B cell (primary cell): ENCODE results near the gene SF3B5.

Source experiments
- EZH2 ChIP-seq: IDR thresholded peaks from 2 replicates; pipeline ENCODE4 v1.6.1; 2012; ENCODE audit warnings: borderline replicate concordance, low read depth, mild to moderate bottlenecking, moderate library complexity, low read length; ENCODE audit not compliant: insufficient read depth, poor library complexity, severe bottlenecking
- TF ChIP-seq, protein P1 (sequence below): fragments of 200-600 bp; IDR thresholded peaks from one replicate; pipeline ENCODE4 v1.8.0; 2022; ENCODE audit warnings: antibody characterized with exemption, mild to moderate bottlenecking

DNA sequence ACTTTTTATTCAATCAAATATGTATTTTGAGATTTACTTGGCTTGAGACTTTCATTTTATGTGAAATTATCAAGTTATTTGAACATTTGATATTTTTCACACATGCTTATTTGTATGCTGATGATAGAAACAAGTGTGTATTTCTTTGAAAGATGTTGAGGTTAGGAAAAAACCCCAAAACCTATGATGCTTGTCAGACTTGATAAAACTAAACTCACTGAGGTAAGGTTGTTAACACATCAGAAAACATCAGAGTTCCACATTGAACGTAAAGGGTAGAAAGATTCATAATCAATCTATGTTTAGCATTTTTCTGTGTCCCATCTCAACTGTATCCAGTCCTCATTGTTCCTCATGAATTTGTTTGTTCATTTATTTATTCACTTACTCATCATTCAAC, 12.2 kb downstream of the SF3B5 start:
- TF ChIP-seq, protein P1, sequence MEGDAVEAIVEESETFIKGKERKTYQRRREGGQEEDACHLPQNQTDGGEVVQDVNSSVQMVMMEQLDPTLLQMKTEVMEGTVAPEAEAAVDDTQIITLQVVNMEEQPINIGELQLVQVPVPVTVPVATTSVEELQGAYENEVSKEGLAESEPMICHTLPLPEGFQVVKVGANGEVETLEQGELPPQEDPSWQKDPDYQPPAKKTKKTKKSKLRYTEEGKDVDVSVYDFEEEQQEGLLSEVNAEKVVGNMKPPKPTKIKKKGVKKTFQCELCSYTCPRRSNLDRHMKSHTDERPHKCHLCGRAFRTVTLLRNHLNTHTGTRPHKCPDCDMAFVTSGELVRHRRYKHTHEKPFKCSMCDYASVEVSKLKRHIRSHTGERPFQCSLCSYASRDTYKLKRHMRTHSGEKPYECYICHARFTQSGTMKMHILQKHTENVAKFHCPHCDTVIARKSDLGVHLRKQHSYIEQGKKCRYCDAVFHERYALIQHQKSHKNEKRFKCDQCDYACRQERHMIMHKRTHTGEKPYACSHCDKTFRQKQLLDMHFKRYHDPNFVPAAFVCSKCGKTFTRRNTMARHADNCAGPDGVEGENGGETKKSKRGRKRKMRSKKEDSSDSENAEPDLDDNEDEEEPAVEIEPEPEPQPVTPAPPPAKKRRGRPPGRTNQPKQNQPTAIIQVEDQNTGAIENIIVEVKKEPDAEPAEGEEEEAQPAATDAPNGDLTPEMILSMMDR: no peak
- no peak for TF ChIP-seq EZH2
